ENCODE measurements around the gene FUT8. TPM values are rescaled to one million over a fixed set of nuclear protein-coding genes. Genes with fewer than 3 reads are reported as not detected.

FUT8 gene
- total and polyA plus RNA-seq, 2 experiments from 2014 or later, result 26.6 to 67.5 TPM

DNA sequence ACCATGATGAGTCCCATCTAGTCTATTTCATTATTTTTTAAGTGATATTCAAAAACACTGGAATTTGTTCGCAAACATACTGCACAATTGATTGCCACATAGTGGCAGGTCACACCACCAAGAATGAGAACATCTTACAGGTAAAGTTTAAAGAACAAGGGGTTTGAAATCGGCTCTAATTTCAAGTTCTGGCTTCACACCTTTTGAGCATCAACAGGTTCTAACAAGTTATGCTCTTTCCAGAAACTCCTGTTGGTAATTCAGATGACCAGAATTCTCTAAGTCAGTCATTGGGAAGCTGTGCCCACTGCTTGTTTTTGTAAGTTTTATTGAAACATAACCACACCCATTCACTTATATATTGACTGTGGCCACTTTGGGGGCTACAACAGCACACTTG lies 336.3 kb downstream of the FUT8 start:
- 93% methylated on average over 2 of the region's 2 CpGs for WGBS (ENCODE audit: low lambda C conversion rate, missing lambda C conversion rate)
- Histone ChIP-seq H3K27me3 (no peaks in the 10 kb centered on the region), H3K36me3 (replicated peaks; ENCODE audit: insufficient read depth, low read depth) (no peaks in the 10 kb centered on the region), H3K4me2 (no peak overlapping the region), H3K27ac (no peak overlapping the region), H3K9me3 (ENCODE audit: low read depth) (no peaks in the 10 kb centered on the region), H2AFZ (no peak overlapping the region), H3K79me2 (no peaks in the 10 kb centered on the region), H3K9me2 (replicated peaks; ENCODE audit: insufficient read depth) (no peaks in the 10 kb centered on the region), H3K4me3 (no peak overlapping the region), H3K4me1 (ENCODE audit: insufficient read depth) (peaks cover 6% of the 10 kb centered on the region), H4K20me1 (ENCODE audit: insufficient read depth, poor library complexity, severe bottlenecking) (no peaks in the 10 kb centered on the region)
- no peak for DNase-seq (ENCODE audit: low spot score)
- TF ChIP-seq EZH2 (IDR thresholded peaks at IDR 0.05; ENCODE audit: borderline replicate concordance) (no peak), EZH2phosphoT487 (IDR thresholded peaks at IDR 0.05; ENCODE audit: low read depth, severe bottlenecking, unreplicated experiment) (no peak)
- TF ChIP-seq, protein P1, sequence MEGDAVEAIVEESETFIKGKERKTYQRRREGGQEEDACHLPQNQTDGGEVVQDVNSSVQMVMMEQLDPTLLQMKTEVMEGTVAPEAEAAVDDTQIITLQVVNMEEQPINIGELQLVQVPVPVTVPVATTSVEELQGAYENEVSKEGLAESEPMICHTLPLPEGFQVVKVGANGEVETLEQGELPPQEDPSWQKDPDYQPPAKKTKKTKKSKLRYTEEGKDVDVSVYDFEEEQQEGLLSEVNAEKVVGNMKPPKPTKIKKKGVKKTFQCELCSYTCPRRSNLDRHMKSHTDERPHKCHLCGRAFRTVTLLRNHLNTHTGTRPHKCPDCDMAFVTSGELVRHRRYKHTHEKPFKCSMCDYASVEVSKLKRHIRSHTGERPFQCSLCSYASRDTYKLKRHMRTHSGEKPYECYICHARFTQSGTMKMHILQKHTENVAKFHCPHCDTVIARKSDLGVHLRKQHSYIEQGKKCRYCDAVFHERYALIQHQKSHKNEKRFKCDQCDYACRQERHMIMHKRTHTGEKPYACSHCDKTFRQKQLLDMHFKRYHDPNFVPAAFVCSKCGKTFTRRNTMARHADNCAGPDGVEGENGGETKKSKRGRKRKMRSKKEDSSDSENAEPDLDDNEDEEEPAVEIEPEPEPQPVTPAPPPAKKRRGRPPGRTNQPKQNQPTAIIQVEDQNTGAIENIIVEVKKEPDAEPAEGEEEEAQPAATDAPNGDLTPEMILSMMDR (IDR thresholded peaks at IDR 0.05; ENCODE audit: poor library complexity), result no peak

DNA sequence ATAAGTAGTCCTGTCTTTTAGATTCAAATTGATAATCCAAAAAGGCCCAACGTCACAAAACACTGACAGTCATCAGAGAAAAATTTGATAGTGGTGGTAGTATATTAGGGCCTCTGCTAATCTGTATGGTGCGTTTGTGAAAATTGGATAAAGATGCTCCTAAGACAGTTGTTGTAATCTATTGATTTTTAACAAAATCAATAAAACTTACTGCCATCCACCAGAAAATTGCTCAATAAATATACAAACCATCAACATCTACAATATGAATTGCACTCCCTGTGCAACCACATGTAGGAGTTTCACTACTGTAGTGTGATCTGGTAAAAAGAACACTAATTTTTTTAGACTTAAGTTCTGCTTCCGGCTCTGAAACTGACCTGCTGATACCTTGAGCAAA lies 336.8 kb downstream of the FUT8 start:
- TF ChIP-seq EZH2phosphoT487 (IDR thresholded peaks at IDR 0.05; ENCODE audit: low read depth, severe bottlenecking, unreplicated experiment) (no peak), EZH2 (IDR thresholded peaks at IDR 0.05; ENCODE audit: borderline replicate concordance) (no peak)
- TF ChIP-seq, protein P1 (IDR thresholded peaks at IDR 0.05; ENCODE audit: poor library complexity), result no peak

GRCh38 chr14:65750906-65751305 lies 338.4 kb downstream of the FUT8 start:
- no peaks in the 10 kb centered on the region for H3K27me3 ChIP-seq
- no peaks in the 10 kb centered on the region for H3K36me3 ChIP-seq (replicated peaks; ENCODE audit: insufficient read depth, low read depth)
- H3K27ac ChIP-seq, result no peak overlapping the region
- no peak overlapping the region for H3K4me3 ChIP-seq
- H3K9me2 ChIP-seq (replicated peaks; ENCODE audit: insufficient read depth), result no peaks in the 10 kb centered on the region
- no peaks in the 10 kb centered on the region for H3K9me3 ChIP-seq (ENCODE audit: low read depth)
- TF ChIP-seq EZH2 (IDR thresholded peaks at IDR 0.05; ENCODE audit: borderline replicate concordance), result no peak
- H2AFZ ChIP-seq, result no peak overlapping the region
- no peak for DNase-seq (ENCODE audit: low spot score)
- no peaks in the 10 kb centered on the region for H3K79me2 ChIP-seq
- H4K20me1 ChIP-seq (ENCODE audit: insufficient read depth, poor library complexity, severe bottlenecking), result no peaks in the 10 kb centered on the region
- peaks cover 6% of the 10 kb centered on the region for H3K4me1 ChIP-seq (ENCODE audit: insufficient read depth)
- no peak overlapping the region for H3K4me2 ChIP-seq
- 24% methylated on average over 1 of the region's 1 CpG for WGBS (ENCODE audit: low lambda C conversion rate, missing lambda C conversion rate)

More for the DNA sequence above, 336.8 kb downstream of the FUT8 start:
- Histone ChIP-seq H3K79me2 (no peaks in the 10 kb centered on the region), H3K4me1 (ENCODE audit: insufficient read depth) (peaks cover 6% of the 10 kb centered on the region), H3K9me3 (ENCODE audit: low read depth) (no peaks in the 10 kb centered on the region), H3K27me3 (no peaks in the 10 kb centered on the region), H3K9me2 (replicated peaks; ENCODE audit: insufficient read depth) (no peaks in the 10 kb centered on the region), H4K20me1 (ENCODE audit: insufficient read depth, poor library complexity, severe bottlenecking) (no peaks in the 10 kb centered on the region), H3K4me2 (no peak overlapping the region), H3K27ac (no peak overlapping the region), H2AFZ (no peak overlapping the region), H3K36me3 (replicated peaks; ENCODE audit: insufficient read depth, low read depth) (no peaks in the 10 kb centered on the region), H3K4me3 (no peak overlapping the region)
- WGBS (ENCODE audit: low lambda C conversion rate, missing lambda C conversion rate), result 86% methylated on average over 3 of the region's 3 CpGs
- no peak for DNase-seq (ENCODE audit: low spot score)

GRCh38 chr14:65751510-65751909 lies 339.0 kb downstream of the FUT8 start:
- no peak overlapping the region for H2AFZ ChIP-seq
- H3K27ac ChIP-seq, result no peak overlapping the region
- H3K79me2 ChIP-seq, result no peaks in the 10 kb centered on the region
- 74% methylated on average over 3 of the region's 3 CpGs for WGBS (ENCODE audit: low lambda C conversion rate, missing lambda C conversion rate)
- no peak overlapping the region for H3K4me2 ChIP-seq
- DNase-seq (ENCODE audit: low spot score), result no peak
- H3K9me3 ChIP-seq (ENCODE audit: low read depth), result no peaks in the 10 kb centered on the region
- no peaks in the 10 kb centered on the region for H3K9me2 ChIP-seq (replicated peaks; ENCODE audit: insufficient read depth)
- no peak overlapping the region for H3K4me3 ChIP-seq
- H3K27me3 ChIP-seq, result no peaks in the 10 kb centered on the region
- peaks cover 6% of the 10 kb centered on the region for H3K4me1 ChIP-seq (ENCODE audit: insufficient read depth)
- TF ChIP-seq EZH2phosphoT487 (IDR thresholded peaks at IDR 0.05; ENCODE audit: low read depth, severe bottlenecking, unreplicated experiment) (no peak), EZH2 (IDR thresholded peaks at IDR 0.05; ENCODE audit: borderline replicate concordance) (no peak)
- TF ChIP-seq, protein P1 (IDR thresholded peaks at IDR 0.05; ENCODE audit: poor library complexity), result no peak
- H3K36me3 ChIP-seq (replicated peaks; ENCODE audit: insufficient read depth, low read depth), result no peaks in the 10 kb centered on the region
- H4K20me1 ChIP-seq (ENCODE audit: insufficient read depth, poor library complexity, severe bottlenecking), result no peaks in the 10 kb centered on the region

All from hepatocyte (in vitro differentiated cells).